H1 (cell line): ENCODE data around the gene ZFAND2B. TPM values are rescaled to one million over a fixed set of nuclear protein-coding genes. Genes with fewer than 3 reads are reported as not detected.

Experiments
- CTCF ChIA-PET: fragments of 300-600 bp; sonication (Branson Sonifier 250); formaldehyde crosslinking; loops from one replicate; lab custom pipeline; 2021; ENCODE audit not compliant: partially characterized antibody; lab: Charles Lee
- POLR2A ChIA-PET: fragments of 300-600 bp; sonication (Branson Sonifier 250); formaldehyde crosslinking; loops from one replicate; lab custom pipeline; 2021; ENCODE audit warnings: inconsistent platforms; ENCODE audit not compliant: partially characterized antibody; lab: Charles Lee
- DNase-seq, 2 experiments: peaks; one replicate each; pipeline versions ENCODE4 v3.0.0 to v3.0.0-alpha.2; 2010 to 2022; ENCODE audit warnings: low spot score in 2 of 2, low read depth in 1 of 2, mixed read lengths in 1 of 2
- FAIRE-seq: peaks from 2 replicates; lab custom pipeline; 2011; peaks lifted over from hg19 to GRCh38; lab: Jason Lieb, UNC
- H2AFZ ChIP-seq: 2 replicates; pipeline ENCODE4 v1.8.1; 2012; ENCODE audit warnings: low read length, inconsistent platforms
- H2AK5ac ChIP-seq: 2 replicates; pipeline ENCODE4 v1.6.1; 2013; ENCODE audit warnings: low read depth, low read length
- H2BK120ac ChIP-seq: replicated peaks from 2 replicates; pipeline ENCODE3; 2013; ENCODE audit warnings: low read depth, low read length, inconsistent platforms
- H2BK12ac ChIP-seq: 2 replicates; pipeline ENCODE4 v1.6.1; 2013; ENCODE audit warnings: low read depth, low read length
- H2BK15ac ChIP-seq: 2 replicates; pipeline ENCODE4 v1.6.1; 2013; ENCODE audit warnings: low read length
- H2BK20ac ChIP-seq: 2 replicates; pipeline ENCODE4 v1.6.1; 2013; ENCODE audit warnings: low read length
- H2BK5ac ChIP-seq: 2 replicates; pipeline ENCODE4 v1.6.1; 2013; ENCODE audit warnings: low read depth, low read length
- H3K14ac ChIP-seq: 2 replicates; pipeline ENCODE4 v1.6.1; 2013; ENCODE audit warnings: inconsistent platforms; ENCODE audit not compliant: insufficient read length
- H3K18ac ChIP-seq: 2 replicates; pipeline ENCODE4 v1.6.1; 2013; ENCODE audit warnings: low read length; ENCODE audit errors: extremely low read depth
- H3K23ac ChIP-seq: 2 replicates; pipeline ENCODE4 v1.6.1; 2013; ENCODE audit warnings: inconsistent platforms; ENCODE audit not compliant: insufficient read length
- H3K23me2 ChIP-seq: 2 replicates; pipeline ENCODE4 v1.6.1; 2013; ENCODE audit warnings: low read depth, low read length
- H3K27ac ChIP-seq: 2 replicates; pipeline ENCODE4 v1.6.1; 2011; ENCODE audit warnings: low read depth, low read length, inconsistent platforms
- H3K27me3 ChIP-seq, 4 experiments: replicated peaks in 1 of 4; 1 replicate in 1 of 4; 2 replicates in 3 of 4; pipeline versions ENCODE4 v1.6.1 to v1.8.1; 2011 to 2013; ENCODE audit warnings: low read length in 3 of 4, mild to moderate bottlenecking in 3 of 4, inconsistent platforms in 2 of 4, mixed read lengths in 2 of 4, moderate library complexity in 1 of 4; ENCODE audit not compliant: control insufficient read depth in 3 of 4, insufficient read depth in 3 of 4; ENCODE audit errors: extremely low read depth in 1 of 4
- H3K36me3 ChIP-seq, 4 experiments: 2 replicates each; pipeline versions ENCODE4 v1.6.1 to v1.8.1; 2011 to 2013; ENCODE audit warnings: mild to moderate bottlenecking in 4 of 4, low read length in 3 of 4, moderate library complexity in 2 of 4, control low read depth in 1 of 4, inconsistent platforms in 1 of 4; ENCODE audit not compliant: insufficient read depth in 4 of 4, control insufficient read depth in 2 of 4
- H3K4ac ChIP-seq: replicated peaks from 2 replicates; pipeline ENCODE3; 2013; ENCODE audit warnings: low read length, low read depth, mixed read lengths, inconsistent platforms; ENCODE audit not compliant: insufficient read length
- H3K4me1 ChIP-seq, 4 experiments: replicated peaks in 1 of 4; 1 replicate in 1 of 4; 2 replicates in 3 of 4; pipeline versions ENCODE4 v1.6.1 to v1.8.1; 2011 to 2013; ENCODE audit warnings: low read length in 3 of 4, inconsistent platforms in 2 of 4, mixed read lengths in 1 of 4; ENCODE audit not compliant: insufficient read depth in 4 of 4, control insufficient read depth in 3 of 4
- H3K4me2 ChIP-seq, 2 experiments: 2 replicates each; pipeline versions ENCODE4 v1.6.1 to v1.8.1; 2011 to 2013; ENCODE audit warnings: low read depth in 2 of 2, low read length in 2 of 2, control low read depth in 1 of 2, inconsistent platforms in 1 of 2, mild to moderate bottlenecking in 1 of 2; ENCODE audit not compliant: insufficient read depth in 1 of 2
- H3K4me3 ChIP-seq, 4 experiments: fragments of 200-600, 300-600 bp in 1 of 4; sonication (generic), shearing (Covaris generic), sonication (Bioruptor Twin) in 1 of 4; 2 replicates each; pipeline versions ENCODE4 v1.5.1 to v1.8.1; 2011 to 2016; ENCODE audit warnings: low read length in 4 of 4, low read depth in 3 of 4, control low read depth in 2 of 4, inconsistent platforms in 2 of 4, mild to moderate bottlenecking in 2 of 4, mixed read lengths in 1 of 4, moderate library complexity in 1 of 4; ENCODE audit not compliant: insufficient read depth in 2 of 4; ENCODE audit errors: extremely low read depth in 1 of 4
- H3K56ac ChIP-seq: replicated peaks from 2 replicates; pipeline ENCODE3; 2013; ENCODE audit warnings: low read depth, mild to moderate bottlenecking, mixed read lengths, low read length, inconsistent platforms; ENCODE audit not compliant: insufficient read length
- H3K79me1 ChIP-seq: 2 replicates; pipeline ENCODE4 v1.6.1; 2013; ENCODE audit warnings: low read depth, low read length, control low read depth
- H3K79me2 ChIP-seq, 2 experiments: 2 replicates each; pipeline versions ENCODE4 v1.6.1 to v1.8.1; 2012 to 2013; ENCODE audit warnings: low read length in 2 of 2, mild to moderate bottlenecking in 2 of 2, inconsistent platforms in 1 of 2; ENCODE audit not compliant: insufficient read depth in 2 of 2, control insufficient read depth in 1 of 2
- H3K9ac ChIP-seq, 4 experiments: replicated peaks in 1 of 4; 1 replicate in 1 of 4; 2 replicates in 3 of 4; pipeline versions ENCODE4 v1.6.1 to v1.8.1; 2011 to 2013; ENCODE audit warnings: low read depth in 3 of 4, low read length in 3 of 4, control low read depth in 2 of 4, mild to moderate bottlenecking in 2 of 4, moderate library complexity in 2 of 4, inconsistent platforms in 1 of 4; ENCODE audit errors: extremely low read depth in 1 of 4
- H3K9me3 ChIP-seq, 2 experiments: 2 replicates each; pipeline versions ENCODE4 v1.6.1 to v1.8.1; 2012 to 2013; ENCODE audit warnings: mild to moderate bottlenecking in 2 of 2, moderate library complexity in 2 of 2, control low read depth in 1 of 2, inconsistent platforms in 1 of 2, low read depth in 1 of 2, low read length in 1 of 2, mixed read lengths in 1 of 2; ENCODE audit not compliant: insufficient read depth in 2 of 2
- H4K20me1 ChIP-seq, 2 experiments: replicated peaks in 1 of 2; 2 replicates each; pipeline versions ENCODE3 to v1.8.1; 2011 to 2013; ENCODE audit warnings: inconsistent platforms in 2 of 2, low read length in 2 of 2, mild to moderate bottlenecking in 1 of 2; ENCODE audit not compliant: insufficient read depth in 2 of 2, control insufficient read depth in 1 of 2
- H4K5ac ChIP-seq: 2 replicates; pipeline ENCODE4 v1.6.1; 2013; ENCODE audit warnings: low read length, low read depth, mixed read lengths, inconsistent platforms; ENCODE audit not compliant: insufficient read length
- H4K8ac ChIP-seq: 2 replicates; pipeline ENCODE4 v1.8.0; 2013; ENCODE audit warnings: mild to moderate bottlenecking, moderate library complexity, low read length, inconsistent platforms; ENCODE audit not compliant: insufficient read depth; ENCODE audit errors: extremely low read depth
- H4K91ac ChIP-seq: replicated peaks from 2 replicates; pipeline ENCODE3; 2013; ENCODE audit warnings: low read length, mixed read lengths, inconsistent platforms; ENCODE audit not compliant: insufficient read length
- TEAD4 ChIP-seq: IDR thresholded peaks from 2 replicates; pipeline ENCODE4 v1.6.1; 2012; ENCODE audit warnings: low read depth, low read length, inconsistent platforms, mixed read lengths
- YY1 ChIP-seq: IDR thresholded peaks from 2 replicates; pipeline ENCODE4 v1.6.1; 2011; ENCODE audit warnings: low read depth, mild to moderate bottlenecking, low read length
- WGBS, 2 experiments: shearing (Covaris generic) in 1 of 2; methylation state at CpG; one replicate each; pipeline versions ENCODE4 v1.1.6 to v1.1.7; 2013 to 2015; ENCODE audit warnings: low lambda C conversion rate in 2 of 2, mixed read lengths in 2 of 2, inconsistent platforms in 1 of 2, low coverage in 1 of 2, missing lambda C conversion rate in 1 of 2; ENCODE audit not compliant: insufficient replicate concordance in 2 of 2, insufficient coverage in 1 of 2, insufficient read length in 1 of 2; ENCODE audit errors: extremely low coverage in 1 of 2, missing lambda C conversion rate in 1 of 2; 5-methylcytosine and 5-hydroxymethylcytosine counted together
- polyA plus RNA-seq, 7 experiments: library from polyadenylated mRNA; depleted of rRNA in 3 of 7; stranded (reverse) in 5 of 7; unstranded in 2 of 7; fragments of >200 nt in 5 of 7; fragments of 200-250 nt in 2 of 7; gene quantifications; 1 replicate in 5 of 7; 2 replicates in 1 of 7; 4 replicates in 1 of 7; pipeline versions ENCODE4 v1.2.1 to v1.2.3, GENCODE V29; 2011 to 2013; ENCODE audit warnings: missing spikeins in 2 of 7, mixed read lengths in 2 of 7
- total RNA-seq: library from RNA; stranded (reverse); fragmentation: NEBNext Ultra II Directional; extraction: Animal tissue kit (Norgen Biotek cat#: 25700); gene quantifications from 2 replicates; pipeline ENCODE4 v1.2.1, GENCODE V29; 2021

Gene ZFAND2B
- total and polyA plus RNA-seq, 2 of the 8 experiments (the other 6 are each of a cell fraction or from before 2014, with no cell fraction given): 16.0 to 17.9 TPM

DNA sequence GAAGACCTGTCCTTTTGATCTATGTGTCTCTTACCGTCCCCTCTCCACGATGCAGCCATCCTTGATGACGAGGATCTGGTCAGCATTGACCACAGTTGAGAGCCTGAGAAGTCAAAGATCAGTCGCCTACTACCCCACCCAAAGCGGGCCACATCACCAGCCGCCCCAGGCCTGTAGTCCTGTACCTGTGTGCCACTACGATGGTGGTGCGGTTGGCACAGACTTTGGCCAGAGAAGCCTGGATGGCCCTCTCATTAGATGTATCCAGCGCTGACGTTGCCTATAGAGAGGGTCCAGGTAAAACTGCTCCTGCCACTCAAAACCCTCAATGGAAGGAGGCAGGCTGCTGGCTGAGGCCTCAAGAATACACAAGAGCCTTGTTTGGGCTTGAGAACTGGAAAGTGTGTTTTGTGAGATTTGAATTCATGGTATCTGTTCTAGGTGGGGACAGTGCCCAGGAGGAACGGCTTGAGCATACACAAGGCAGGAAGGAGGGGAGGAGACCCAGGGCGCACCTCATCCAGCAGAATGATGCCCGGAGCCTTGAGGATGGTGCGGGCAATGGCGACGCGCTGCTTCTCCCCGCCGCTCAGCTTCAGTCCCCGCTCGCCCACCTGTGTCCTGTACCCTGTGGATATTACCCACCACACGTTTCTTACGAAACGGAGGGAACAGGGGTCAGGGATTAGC lies 3.8 kb downstream of the ZFAND2B start:
- Histone ChIP-seq H4K5ac (no peak overlapping the region), H3K23me2 (peaks cover 10% of the 10 kb centered on the region), H3K79me2 (no peaks in the 10 kb centered on the region), H2AK5ac (no peak overlapping the region), H3K9ac (no peak overlapping the region), H4K8ac (no peak overlapping the region), H4K20me1 (peaks cover 0 to 4% of the 10 kb centered on the region in 2 experiments), H3K14ac (no peak overlapping the region), H3K4me1 (peaks cover 0 to 6% (median 3%) of the 10 kb centered on the region in 4 experiments; a peak in 5 of 7 replicates), H3K27ac (no peak overlapping the region)
- POLR2A ChIA-PET: interaction anchor here (1.1 to 6.1 kb wide), 4 partner anchors 9 to 17 kb away, joined by 3 to 101 read pairs (median 4); partner anchors contain the start of gene ABCB6
- DNase-seq: no peak
- TF ChIP-seq TEAD4 (no peak), YY1 (no peak)
- TF ChIP-seq, all 59 proteins: peak for 0
- no peak overlapping the region for H3K4me2 ChIP-seq
- H3K4ac ChIP-seq: no peak overlapping the region
- no peaks in the 10 kb centered on the region for H3K79me1 ChIP-seq
- 90% methylated on average over 24 of the region's 24 CpGs; no CpG with 5 or more reads in 1 of the 2 experiments for WGBS, 2 experiments
- no peaks in the 10 kb centered on the region for H3K9me3 ChIP-seq
- no peak overlapping the region for H3K4me3 ChIP-seq
- peaks cover 13 to 51% (median 23%) of the 10 kb centered on the region in 4 experiments for H3K36me3 ChIP-seq
- H3K27me3 ChIP-seq: no peaks in the 10 kb centered on the region
- H2BK12ac ChIP-seq: no peak overlapping the region
- FAIRE-seq: no peak
- no peak overlapping the region for H2BK15ac ChIP-seq
- no peak overlapping the region for H2BK120ac ChIP-seq
- no peak overlapping the region for H3K18ac ChIP-seq
- CTCF ChIA-PET: interaction anchor here (1.0 kb wide), 1 partner anchor 104 kb away, joined by 3 read pairs; no protein-coding TSS in a partner anchor
- H2AFZ ChIP-seq: no peak overlapping the region
- no peak overlapping the region for H2BK5ac ChIP-seq
- no peak overlapping the region for H4K91ac ChIP-seq
- H3K23ac ChIP-seq: no peak overlapping the region
- no peak overlapping the region for H2BK20ac ChIP-seq
- H3K56ac ChIP-seq: no peak overlapping the region
